ENCODE data around the gene TNS3. TPM values are rescaled to one million over a fixed set of nuclear protein-coding genes. Genes with fewer than 3 reads are reported as not detected.

TNS3 gene
- total RNA-seq, 1 experiment from 2014 or later = 97.2 TPM

GRCh38 chr7:47350425-47350824, 231.5 kb downstream of the TNS3 start:
- DNase-seq (ENCODE audit: low spot score) = no peak

DNA sequence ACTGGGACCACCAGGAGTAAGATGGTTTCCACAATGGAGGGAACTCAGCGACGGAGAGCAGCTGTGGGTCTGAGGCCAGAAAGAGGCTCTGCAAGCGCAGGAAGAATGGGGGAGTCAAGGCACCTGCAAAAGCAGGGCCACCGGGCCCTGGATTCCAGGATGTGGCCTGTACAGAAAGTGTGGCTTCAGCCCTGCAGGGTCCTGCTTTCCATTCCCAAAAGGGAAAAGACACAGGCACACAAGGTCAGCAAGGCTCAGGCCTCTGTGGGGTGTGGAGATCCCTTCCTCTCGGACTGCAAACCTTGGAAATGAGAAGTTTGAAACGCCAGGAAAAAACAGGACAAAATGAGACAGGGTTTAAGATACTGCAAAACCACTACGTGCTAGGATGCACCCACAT, 232.5 kb downstream of the TNS3 start:
- DNase-seq (ENCODE audit: low spot score) = no peak

DNA sequence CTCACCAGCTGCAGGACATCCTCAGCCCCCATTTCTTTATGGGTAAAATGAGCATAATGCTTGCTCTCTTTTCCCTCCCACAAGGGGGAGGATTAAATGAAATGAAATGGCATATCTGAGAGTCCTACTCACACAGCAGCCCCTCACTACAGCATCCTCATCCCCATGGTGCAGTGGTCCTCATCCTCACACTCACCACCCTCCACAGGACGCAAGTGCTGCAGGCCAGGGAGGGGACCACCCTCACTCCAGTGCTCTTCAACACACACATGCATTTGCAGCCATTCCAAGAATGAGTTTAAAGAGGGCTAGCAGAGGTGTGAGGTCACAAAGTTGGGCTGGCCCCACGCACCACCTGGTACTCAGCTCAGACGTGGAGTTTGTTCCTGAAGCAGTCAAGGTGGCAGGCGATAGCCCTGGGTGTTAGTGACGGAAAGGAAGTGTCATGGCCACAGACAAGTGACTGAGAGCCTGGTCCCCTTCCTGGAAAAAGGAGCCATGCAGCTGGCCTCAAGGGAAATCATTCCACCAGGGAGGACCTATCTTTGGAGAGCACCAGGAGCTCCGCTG, 234.0 kb downstream of the TNS3 start:
- no peak for DNase-seq (ENCODE audit: low spot score)

GRCh38 chr7:47347346-47347745, 234.6 kb downstream of the TNS3 start:
- DNase-seq (ENCODE audit: low spot score) = no peak

DNA sequence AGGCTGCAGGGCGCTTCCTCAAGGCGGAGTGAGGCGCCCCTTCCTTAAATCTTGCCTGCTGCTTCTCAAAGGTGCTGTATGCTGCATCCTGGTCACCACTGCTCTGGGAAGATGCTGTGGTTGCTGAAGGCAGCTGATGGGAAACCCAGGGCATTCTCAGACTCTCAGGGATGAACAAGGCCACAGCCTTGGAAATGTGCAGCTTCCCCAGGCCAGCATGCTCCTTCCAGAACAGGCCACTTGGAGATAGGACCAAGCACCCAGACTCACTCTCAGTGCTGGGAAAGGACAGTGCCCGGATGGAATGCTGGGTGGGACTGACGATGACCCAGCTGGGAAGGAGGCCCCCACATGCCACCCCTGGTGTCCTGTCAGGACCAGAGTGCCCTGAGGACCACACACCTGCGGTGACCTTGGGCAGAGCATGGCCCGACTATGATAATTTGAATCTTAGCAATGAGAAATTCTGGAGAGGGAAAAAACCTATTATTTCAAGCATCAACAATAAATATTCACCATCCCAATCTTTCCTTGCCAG, 235.5 kb downstream of the TNS3 start:
- no peak for DNase-seq (ENCODE audit: low spot score)

GRCh38 chr7:47345857-47346298, 236.0 kb downstream of the TNS3 start:
- no peak for DNase-seq (ENCODE audit: low spot score)

- no peak for DNase-seq (ENCODE audit: low spot score)
These were observed 237.5 kb downstream of the TNS3 start for GRCh38 chr7:47344171-47344955.

DNA sequence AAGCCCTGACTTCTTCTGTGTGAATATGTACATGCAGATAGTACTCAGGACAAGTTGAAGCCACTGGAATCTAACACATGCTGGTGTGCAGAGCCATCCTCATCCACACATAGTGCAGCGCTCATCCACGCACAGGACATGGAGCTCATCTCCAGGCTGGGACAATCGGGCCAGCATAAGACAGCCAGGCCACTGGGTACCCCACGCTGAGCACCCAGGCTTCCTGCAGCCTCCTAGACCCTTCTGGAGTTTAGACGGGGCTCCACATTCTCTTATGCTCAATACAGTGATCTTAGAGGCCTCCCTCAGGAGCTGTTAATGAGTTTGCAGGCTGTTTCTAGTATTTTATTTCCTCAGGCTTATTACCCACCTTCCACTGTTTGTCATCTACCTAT, 238.9 kb downstream of the TNS3 start:
- DNase-seq (ENCODE audit: low spot score) = no peak

DNA sequence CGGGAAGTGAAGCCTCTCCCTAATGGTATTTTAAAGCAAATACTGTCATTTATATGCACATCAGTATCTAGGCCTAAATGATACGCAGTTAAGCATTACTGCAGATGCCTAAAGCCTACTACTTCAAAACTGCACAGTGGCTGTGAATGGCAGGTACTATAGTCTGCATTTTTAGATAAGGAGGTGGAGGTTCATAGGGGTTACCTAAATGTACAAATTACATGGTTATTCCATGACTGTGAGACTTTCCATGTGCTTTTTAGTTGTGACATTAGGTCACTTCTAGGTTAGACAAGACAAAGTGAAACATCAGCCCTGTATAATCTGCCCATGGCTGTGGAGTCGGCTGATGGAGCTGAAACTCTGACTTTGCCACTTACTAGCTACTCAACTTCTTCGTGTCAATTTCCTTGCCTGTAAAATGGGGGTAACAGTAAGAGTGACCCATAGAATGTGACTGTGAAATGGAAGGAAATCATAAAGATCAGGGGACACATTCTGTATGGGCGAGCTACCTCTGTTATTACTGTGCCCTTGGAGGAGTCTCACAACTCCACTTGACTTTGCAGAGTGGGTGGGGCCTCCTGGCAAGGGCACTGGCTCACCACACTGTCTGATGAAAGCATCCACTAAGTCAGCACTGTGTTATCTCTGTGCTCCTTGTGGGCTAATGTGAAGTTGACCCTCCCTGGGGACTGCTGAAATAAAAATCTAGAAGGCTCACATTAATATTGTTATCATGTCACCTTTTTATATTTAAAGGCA, 239.4 kb downstream of the TNS3 start:
- DNase-seq (ENCODE audit: low spot score) = no peak

- DNase-seq (ENCODE audit: low spot score) = no peak
These were observed 241.4 kb downstream of the TNS3 start for GRCh38 chr7:47340517-47340916.

DNA sequence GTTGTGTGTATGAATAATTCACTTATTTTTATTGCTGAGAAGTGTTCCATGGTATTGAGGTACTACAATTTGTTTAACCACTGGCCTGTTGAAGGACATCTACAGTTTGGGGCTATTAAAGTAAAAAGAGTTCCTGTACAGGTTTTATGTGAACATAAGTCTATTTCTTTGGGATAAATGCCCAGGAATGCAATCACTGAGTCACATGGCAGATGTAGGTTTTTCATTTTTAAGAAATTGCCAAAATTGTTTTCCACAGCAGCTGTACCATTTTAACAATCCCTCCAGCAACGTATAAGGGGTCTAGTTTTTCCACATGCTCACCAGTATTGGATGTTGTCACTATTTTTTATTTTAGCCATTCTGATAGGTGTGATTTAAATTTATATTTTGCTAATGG, 243.9 kb downstream of the TNS3 start:
- no peak for DNase-seq (ENCODE audit: low spot score)

DNA sequence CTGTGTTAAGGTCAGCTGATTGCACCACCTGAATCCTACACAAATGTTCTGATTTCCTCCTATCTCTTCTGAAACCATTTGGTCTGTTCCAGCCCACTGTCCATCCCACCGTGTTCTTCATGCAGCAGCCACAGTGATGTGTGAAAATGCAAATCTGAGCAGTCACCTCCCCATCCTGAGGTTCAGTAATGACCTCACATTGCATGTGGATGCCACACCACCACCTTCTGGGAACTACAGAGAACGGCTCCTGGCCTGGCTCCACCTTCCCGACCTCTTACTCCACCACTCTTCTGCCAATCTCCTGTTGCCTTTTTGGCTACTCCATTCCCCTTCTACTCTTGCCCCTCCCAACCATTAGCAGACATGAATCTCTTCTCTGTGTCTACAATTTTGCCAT, 244.4 kb downstream of the TNS3 start:
- peak; percentile 46 for DNase-seq (ENCODE audit: low spot score)

DNA sequence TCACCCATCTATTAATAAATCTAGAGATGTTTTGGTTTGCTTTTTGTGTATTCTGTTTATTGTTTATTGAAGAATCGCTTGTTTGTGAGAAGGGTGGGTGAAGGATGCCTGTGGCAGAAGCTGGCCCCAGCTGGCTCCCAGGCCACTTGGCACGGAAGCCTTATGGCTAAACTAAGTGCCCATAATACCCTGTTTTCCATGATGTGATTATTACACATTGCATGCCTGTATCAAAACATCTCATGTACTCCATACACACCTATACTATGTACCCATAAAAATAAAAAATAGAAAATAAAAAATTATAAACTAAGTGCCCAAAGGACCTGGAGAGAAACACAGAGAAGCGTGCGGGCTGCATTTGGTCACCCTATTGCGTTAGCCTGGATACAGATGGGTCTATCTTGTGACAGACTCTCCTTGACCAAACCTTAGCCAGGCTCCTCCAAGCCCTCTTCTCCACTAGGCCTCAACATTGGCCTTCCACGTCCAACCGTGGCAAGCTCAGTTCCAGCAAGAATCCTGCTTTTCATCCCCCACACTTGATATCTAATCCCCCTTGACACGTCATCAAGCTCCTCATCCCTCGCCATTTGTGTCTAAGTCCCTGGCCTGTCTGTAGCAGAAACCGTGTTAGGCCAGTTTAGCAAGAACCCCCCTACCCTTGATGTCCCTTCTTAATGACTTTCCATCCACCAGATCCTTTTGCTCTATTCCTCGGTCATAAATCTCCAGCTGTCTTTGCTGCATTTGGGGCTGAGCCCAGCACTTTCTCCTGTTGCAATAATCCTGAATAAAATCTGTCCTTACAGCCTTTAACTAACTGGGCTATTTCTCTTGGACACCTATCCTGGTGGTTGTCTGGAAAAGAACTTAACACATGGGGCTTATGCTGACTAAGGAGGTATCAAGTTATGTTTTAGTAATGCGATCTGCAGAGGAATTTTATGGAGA, 245.2 kb downstream of the TNS3 start:
- no peak for DNase-seq (ENCODE audit: low spot score)

DNA sequence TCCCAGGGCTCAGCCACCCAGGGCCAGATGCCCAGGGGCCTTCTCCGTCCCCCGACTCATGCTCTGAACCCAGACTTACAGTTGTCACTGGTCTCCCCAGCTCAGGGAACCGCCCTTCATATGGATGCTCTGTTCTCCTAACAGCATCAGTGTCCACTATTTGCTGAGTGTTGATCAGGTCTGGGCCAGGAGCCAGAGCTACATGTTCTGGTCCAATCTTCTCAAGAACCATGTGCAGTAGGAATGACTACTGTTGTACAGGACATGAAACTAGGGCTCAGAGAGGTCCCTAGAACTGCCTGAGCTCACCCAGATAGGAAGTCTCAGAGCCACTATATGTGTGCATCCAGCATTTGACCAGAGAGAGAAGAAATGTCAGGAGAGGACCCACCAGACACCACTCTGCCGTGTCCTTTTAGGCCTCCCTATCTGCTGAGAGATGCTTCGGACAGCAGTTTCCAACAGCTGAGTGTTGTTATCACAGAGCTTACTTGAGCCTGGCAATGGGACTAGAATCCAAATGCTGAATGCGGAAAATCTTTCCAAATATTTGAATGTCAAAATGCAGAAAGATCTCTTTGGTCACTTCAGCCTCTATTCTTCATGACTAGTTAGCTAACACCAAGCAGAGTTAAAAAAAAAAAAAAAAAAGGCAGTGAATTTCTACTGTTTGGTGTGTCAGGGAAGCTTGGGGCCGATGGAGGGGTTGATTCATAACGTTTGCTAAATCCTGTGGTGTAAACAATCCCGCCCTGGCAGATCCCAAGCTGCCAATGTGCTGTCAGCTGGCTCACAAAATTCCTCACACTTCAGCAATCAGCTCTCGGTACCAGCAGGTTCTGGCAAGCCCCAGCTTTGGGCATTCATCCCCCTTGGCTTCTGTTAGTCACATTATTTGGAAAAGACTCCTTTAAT, 246.1 kb downstream of the TNS3 start:
- DNase-seq (ENCODE audit: low spot score) = peak; percentile 26

GRCh38 chr7:47335071-47335470, 246.8 kb downstream of the TNS3 start:
- DNase-seq (ENCODE audit: low spot score) = no peak

GRCh38 chr7:47333959-47334358, 248.0 kb downstream of the TNS3 start:
- DNase-seq (ENCODE audit: low spot score) = no peak

DNA sequence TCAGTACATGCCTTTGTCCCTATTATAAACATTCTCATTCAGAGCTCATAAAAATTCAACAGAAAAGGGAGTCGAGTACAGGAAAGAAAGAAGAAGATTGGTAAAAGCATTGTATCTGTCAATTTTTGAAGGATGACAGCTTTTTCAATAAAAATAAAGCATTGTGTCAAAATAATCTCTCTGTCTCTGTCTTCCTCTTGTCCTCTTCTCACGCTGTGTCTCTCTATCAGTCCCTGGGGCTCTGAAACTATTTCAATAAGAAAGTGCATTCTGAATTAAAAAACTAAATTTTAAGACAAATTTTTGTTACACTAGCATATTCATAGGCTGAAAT, 248.4 kb downstream of the TNS3 start:
- no peak for DNase-seq (ENCODE audit: low spot score)

GRCh38 chr7:47332681-47333553, 249.0 kb downstream of the TNS3 start:
- no peak for DNase-seq (ENCODE audit: low spot score)

- DNase-seq (ENCODE audit: low spot score) = no peak
These were observed 249.7 kb downstream of the TNS3 start for GRCh38 chr7:47332213-47332612.

GRCh38 chr7:47331179-47331565, 250.7 kb downstream of the TNS3 start:
- DNase-seq (ENCODE audit: low spot score) = no peak

All from A172 (cell line).